Loucy (cell line): Measurements from ENCODE around the gene PCBP3.
"Not testable (repeated sequence)": the region's sequence is repeated elsewhere in the genome, so short reads cannot be mapped to it uniquely, and the experiment has no call there.

ENCODE experiments used
- H2AFZ ChIP-seq: fragments of 200-600 bp; sonication (generic); 2 replicates; pipeline ENCODE4 v1.6.0; 2016; ENCODE audit warnings: antibody characterized with exemption, mild to moderate bottlenecking, low read length, moderate library complexity
- H3F3A ChIP-seq: fragments of 200-600 bp; 2 replicates; pipeline ENCODE4 v1.6.0; 2016; ENCODE audit warnings: antibody characterized with exemption, low read depth, mild to moderate bottlenecking
- H3K27me3 ChIP-seq: fragments of 200-600 bp; sonication (generic); 2 replicates; pipeline ENCODE4 v1.6.1; 2014; ENCODE audit warnings: low read length, mild to moderate bottlenecking; ENCODE audit not compliant: insufficient read depth, poor library complexity, severe bottlenecking
- H3K36me3 ChIP-seq: fragments of 200-600 bp; sonication (generic); 2 replicates; pipeline ENCODE4 v1.6.1; 2016; ENCODE audit warnings: low read length; ENCODE audit not compliant: insufficient read depth
- H3K4me1 ChIP-seq: fragments of 200-600 bp; sonication (generic); 2 replicates; pipeline ENCODE4 v1.5.1; 2014; ENCODE audit warnings: low read length, mild to moderate bottlenecking; ENCODE audit not compliant: insufficient read depth, poor library complexity, severe bottlenecking
- H3K4me2 ChIP-seq: fragments of 200-600 bp; sonication (generic); 2 replicates; pipeline ENCODE4 v1.6.0; 2014; ENCODE audit warnings: antibody characterized with exemption, low read length, low read depth, mild to moderate bottlenecking; ENCODE audit not compliant: poor library complexity, severe bottlenecking
- H3K4me3 ChIP-seq: fragments of 200-600 bp; sonication (generic); 2 replicates; pipeline ENCODE4 v1.5.1; 2014; ENCODE audit warnings: low read length, mild to moderate bottlenecking, mixed read lengths; ENCODE audit not compliant: poor library complexity, severe bottlenecking
- H3K79me2 ChIP-seq: fragments of 200-600 bp; sonication (generic); 2 replicates; pipeline ENCODE4 v1.6.1; 2014; ENCODE audit warnings: low read length; ENCODE audit not compliant: insufficient read depth
- H3K9ac ChIP-seq: fragments of 200-600 bp; sonication (generic); 2 replicates; pipeline ENCODE4 v1.6.0; 2014; ENCODE audit warnings: mild to moderate bottlenecking, low read depth, low read length, moderate library complexity; ENCODE audit not compliant: poor library complexity, severe bottlenecking
- H3K9me2 ChIP-seq: fragments of 200-600 bp; sonication (generic); replicated peaks from 2 replicates; pipeline ENCODE4 v1.6.1; 2016; ENCODE audit warnings: low read depth, low read length, mixed read lengths
- H3K9me3 ChIP-seq: fragments of 200-600 bp; sonication (generic); 2 replicates; pipeline ENCODE4 v1.6.1; 2014; ENCODE audit warnings: mild to moderate bottlenecking, antibody characterized with exemption, low read length, low read depth; ENCODE audit not compliant: insufficient read depth
- H4K20me1 ChIP-seq: fragments of 200-600 bp; sonication (generic); 2 replicates; pipeline ENCODE4 v1.6.0; 2014; ENCODE audit warnings: antibody characterized with exemption, low read length, mild to moderate bottlenecking; ENCODE audit not compliant: insufficient read depth, poor library complexity, severe bottlenecking
- CTCF ChIP-seq: fragments of 200-600 bp; sonication (generic); conservative IDR thresholded peaks from 2 replicates; pipeline ENCODE4 v1.5.1; 2014; ENCODE audit warnings: mild to moderate bottlenecking, antibody characterized with exemption, low read length
- EZH2phosphoT487 ChIP-seq: fragments of 200-600 bp; IDR thresholded peaks from 2 replicates; pipeline ENCODE4 v1.6.1; 2018; ENCODE audit warnings: antibody characterized with exemption, mild to moderate bottlenecking, moderate library complexity, borderline replicate concordance

PCBP3 gene

GRCh38 chr21:45719177-45719802, 75.8 kb downstream of the PCBP3 start:
- H4K20me1 ChIP-seq = no peaks in the 10 kb centered on the region
- TF ChIP-seq CTCF (no peak), EZH2phosphoT487 (no peak)
- H3F3A ChIP-seq = no peaks in the 10 kb centered on the region
- H3K36me3 ChIP-seq = no peaks in the 10 kb centered on the region
- no peaks in the 10 kb centered on the region for H3K4me1 ChIP-seq
- no peaks in the 10 kb centered on the region for H3K79me2 ChIP-seq
- no peak overlapping the region for H3K9ac ChIP-seq
- peaks cover 4% of the 10 kb centered on the region; the same call in 1 of the 2 replicates for H3K9me3 ChIP-seq
- H2AFZ ChIP-seq = no peak overlapping the region
- H3K27me3 ChIP-seq = no peaks in the 10 kb centered on the region
- H3K4me2 ChIP-seq = no peak overlapping the region
- no peak overlapping the region for H3K4me3 ChIP-seq
- no peaks in the 10 kb centered on the region for H3K9me2 ChIP-seq

GRCh38 chr21:45720204-45720603, 76.7 kb downstream of the PCBP3 start:
- not testable (repeated sequence) for H4K20me1 ChIP-seq, H3K79me2 ChIP-seq, H3K4me1 ChIP-seq, H2AFZ ChIP-seq, H3K4me3 ChIP-seq, H3K27me3 ChIP-seq, H3F3A ChIP-seq, H3K9ac ChIP-seq, H3K9me3 ChIP-seq, H3K4me2 ChIP-seq, H3K9me2 ChIP-seq, H3K36me3 ChIP-seq

GRCh38 chr21:45721671-45722070, 78.1 kb downstream of the PCBP3 start:
- Histone ChIP-seq H3K4me1 (no peaks in the 10 kb centered on the region), H3K4me3 (no peak overlapping the region), H3K9ac (no peak overlapping the region), H3K79me2 (no peaks in the 10 kb centered on the region), H3K4me2 (no peak overlapping the region), H3K9me3 (no peaks in the 10 kb centered on the region), H3F3A (no peaks in the 10 kb centered on the region), H2AFZ (no peak overlapping the region), H3K27me3 (no peaks in the 10 kb centered on the region), H4K20me1 (no peaks in the 10 kb centered on the region), H3K36me3 (no peaks in the 10 kb centered on the region), H3K9me2 (no peaks in the 10 kb centered on the region)
- no peak for TF ChIP-seq EZH2phosphoT487
- TF ChIP-seq CTCF = no peak
